WTC11 (cell line): ENCODE data around the gene DSN1. TPM values are rescaled to one million over a fixed set of nuclear protein-coding genes. Genes with fewer than 3 reads are reported as not detected.

Source experiments
- ATAC-seq: fragments of 200-7000 bp; cut with Tn5 transposase; 2 replicates; pipeline ENCODE4 v1.10.0; 2021; ENCODE audit warnings: mild to moderate bottlenecking, moderate library complexity
- CTCF ChIA-PET: fragments of 300-600 bp; sonication (Branson Sonifier 250); formaldehyde crosslinking; loops from one replicate; lab custom pipeline; 2021; ENCODE audit warnings: antibody characterized with exemption; lab: Charles Lee
- POLR2A ChIA-PET: fragments of 350-600 bp; sonication (Branson Sonifier 250); formaldehyde crosslinking; loops from one replicate; lab custom pipeline; 2021; ENCODE audit warnings: antibody characterized with exemption; lab: Charles Lee
- DNase-seq: peaks from one replicate; pipeline ENCODE4 v3.0.0; 2021; ENCODE audit warnings: low spot score
- H3K27ac Mint-ChIP-seq: 2 replicates; pipeline ENCODE4 v1.8.0; 2021; ENCODE audit warnings: mixed read lengths
- H3K27me3 Mint-ChIP-seq: 2 replicates; pipeline ENCODE4 v1.8.0; 2021; ENCODE audit warnings: low read depth, mild to moderate bottlenecking, moderate library complexity, mixed read lengths
- H3K36me3 Mint-ChIP-seq: 2 replicates; pipeline ENCODE4 v1.8.0; 2021; ENCODE audit warnings: mixed read lengths
- H3K4me1 Mint-ChIP-seq: 2 replicates; pipeline ENCODE4 v1.8.0; 2022; ENCODE audit warnings: mixed read lengths
- H3K4me3 Mint-ChIP-seq: 2 replicates; pipeline ENCODE4 v1.8.0; 2021; ENCODE audit warnings: mild to moderate bottlenecking, moderate library complexity, mixed read lengths
- H3K9me3 Mint-ChIP-seq: 2 replicates; pipeline ENCODE4 v1.8.0; 2021; ENCODE audit warnings: mixed read lengths
- CREB1 ChIP-seq: sonication (generic); formaldehyde crosslinking; IDR thresholded peaks from 2 replicates; pipeline ENCODE4 v1.8.0; 2023; ENCODE audit warnings: mild to moderate bottlenecking, missing genetic modification reagents
- CREM ChIP-seq: sonication (generic); formaldehyde crosslinking; IDR thresholded peaks from 2 replicates; pipeline ENCODE4 v1.8.1; 2022; ENCODE audit warnings: mild to moderate bottlenecking, missing genetic modification reagents, moderate library complexity
- IRF2 ChIP-seq: sonication (generic); formaldehyde crosslinking; IDR thresholded peaks from 2 replicates; pipeline ENCODE4 v1.8.0; 2022; ENCODE audit warnings: low read depth, missing genetic modification reagents, borderline replicate concordance
- JUN ChIP-seq: sonication (generic); formaldehyde crosslinking; IDR thresholded peaks from 2 replicates; pipeline ENCODE4 v1.8.0; 2023; ENCODE audit warnings: mild to moderate bottlenecking, missing genetic modification reagents
- NR3C1 ChIP-seq: sonication (generic); formaldehyde crosslinking; conservative IDR thresholded peaks from 2 replicates; pipeline ENCODE4 v1.8.1; 2023; ENCODE audit warnings: low read depth, mild to moderate bottlenecking, missing genetic modification reagents
- SMAD4 ChIP-seq: sonication (generic); formaldehyde crosslinking; IDR thresholded peaks from 2 replicates; pipeline ENCODE4 v1.8.0; 2022; ENCODE audit warnings: mild to moderate bottlenecking, missing genetic modification reagents
- ZNF138 ChIP-seq: sonication (generic); formaldehyde crosslinking; conservative IDR thresholded peaks from 2 replicates; pipeline ENCODE4 v1.8.1; 2022; ENCODE audit warnings: mild to moderate bottlenecking, moderate library complexity, missing genetic modification reagents
- ZNF219 ChIP-seq: sonication (generic); formaldehyde crosslinking; IDR thresholded peaks from 2 replicates; pipeline ENCODE4 v1.8.0; 2023; ENCODE audit warnings: missing genetic modification reagents, mild to moderate bottlenecking, borderline replicate concordance
- ZNF263 ChIP-seq: sonication (generic); formaldehyde crosslinking; IDR thresholded peaks from 2 replicates; pipeline ENCODE4 v1.8.1; 2022; ENCODE audit warnings: low read depth, mild to moderate bottlenecking, moderate library complexity, missing genetic modification reagents
- total RNA-seq: library from RNA; stranded (reverse); gene quantifications from 3 replicates; pipeline ENCODE4 v1.2.3, GENCODE V29; 2021
- TF ChIP-seq, protein P1 (sequence below): fragments of 250-450 bp; sonication (Bioruptor Pico); IDR thresholded peaks from 2 replicates; pipeline ENCODE4 v1.9.0; 2021; ENCODE audit warnings: mild to moderate bottlenecking, borderline replicate concordance
- TF ChIP-seq, protein P2 (sequence below): fragments of 250-450 bp; sonication (Bioruptor Pico); IDR thresholded peaks from 2 replicates; pipeline ENCODE4 v1.8.0; 2021; ENCODE audit warnings: mild to moderate bottlenecking
- TF ChIP-seq, protein P3 (sequence below): sonication (generic); formaldehyde crosslinking; IDR thresholded peaks from 2 replicates; pipeline ENCODE4 v1.8.0; 2022; ENCODE audit warnings: mild to moderate bottlenecking, missing genetic modification reagents
- TF ChIP-seq, protein P4 (sequence below): sonication (generic); formaldehyde crosslinking; IDR thresholded peaks from 2 replicates; pipeline ENCODE4 v1.8.1; 2022; ENCODE audit warnings: low read depth, missing genetic modification reagents, borderline replicate concordance
- TF ChIP-seq, protein P5 (sequence below): fragments of 200-600 bp; IDR thresholded peaks from 2 replicates; pipeline ENCODE4 v1.8.0; 2022; ENCODE audit warnings: antibody characterized with exemption
- TF ChIP-seq, protein P6 (sequence below): sonication (generic); formaldehyde crosslinking; IDR thresholded peaks from 2 replicates; pipeline ENCODE4 v1.8.0; 2022; ENCODE audit warnings: mild to moderate bottlenecking, missing genetic modification reagents
- TF ChIP-seq, protein P7 (sequence below): sonication (generic); formaldehyde crosslinking; IDR thresholded peaks from 2 replicates; pipeline ENCODE4 v1.8.0; 2023; ENCODE audit warnings: missing genetic modification reagents, mild to moderate bottlenecking, borderline replicate concordance

Gene DSN1
- total RNA-seq, 1 experiment from 2014 or later: 27.0 TPM

DNA sequence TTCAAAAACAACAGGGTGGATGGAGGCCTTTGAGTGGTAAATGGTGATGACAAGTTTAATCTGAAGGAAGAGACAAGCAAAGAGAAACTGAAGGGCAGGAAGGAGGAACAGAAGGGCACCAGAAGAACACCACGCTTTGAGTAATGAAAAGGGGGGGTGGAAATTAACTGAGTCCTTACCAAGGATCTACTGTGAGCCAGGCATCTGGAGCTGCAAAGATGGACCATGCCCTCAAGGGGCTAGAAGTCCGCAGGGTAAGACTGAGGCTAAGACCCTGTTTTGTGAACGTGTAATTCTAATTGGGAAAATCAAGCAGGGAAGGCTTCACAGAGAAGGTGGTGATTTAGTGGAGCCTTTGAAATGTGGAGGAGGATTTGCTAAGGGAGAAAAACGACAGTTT lies 29.3 kb downstream of the DSN1 start (continued):
- TF ChIP-seq ZNF263 (no peak), NR3C1 (CRISPR knock-in tag) (no peak)
- TF ChIP-seq, protein P1, sequence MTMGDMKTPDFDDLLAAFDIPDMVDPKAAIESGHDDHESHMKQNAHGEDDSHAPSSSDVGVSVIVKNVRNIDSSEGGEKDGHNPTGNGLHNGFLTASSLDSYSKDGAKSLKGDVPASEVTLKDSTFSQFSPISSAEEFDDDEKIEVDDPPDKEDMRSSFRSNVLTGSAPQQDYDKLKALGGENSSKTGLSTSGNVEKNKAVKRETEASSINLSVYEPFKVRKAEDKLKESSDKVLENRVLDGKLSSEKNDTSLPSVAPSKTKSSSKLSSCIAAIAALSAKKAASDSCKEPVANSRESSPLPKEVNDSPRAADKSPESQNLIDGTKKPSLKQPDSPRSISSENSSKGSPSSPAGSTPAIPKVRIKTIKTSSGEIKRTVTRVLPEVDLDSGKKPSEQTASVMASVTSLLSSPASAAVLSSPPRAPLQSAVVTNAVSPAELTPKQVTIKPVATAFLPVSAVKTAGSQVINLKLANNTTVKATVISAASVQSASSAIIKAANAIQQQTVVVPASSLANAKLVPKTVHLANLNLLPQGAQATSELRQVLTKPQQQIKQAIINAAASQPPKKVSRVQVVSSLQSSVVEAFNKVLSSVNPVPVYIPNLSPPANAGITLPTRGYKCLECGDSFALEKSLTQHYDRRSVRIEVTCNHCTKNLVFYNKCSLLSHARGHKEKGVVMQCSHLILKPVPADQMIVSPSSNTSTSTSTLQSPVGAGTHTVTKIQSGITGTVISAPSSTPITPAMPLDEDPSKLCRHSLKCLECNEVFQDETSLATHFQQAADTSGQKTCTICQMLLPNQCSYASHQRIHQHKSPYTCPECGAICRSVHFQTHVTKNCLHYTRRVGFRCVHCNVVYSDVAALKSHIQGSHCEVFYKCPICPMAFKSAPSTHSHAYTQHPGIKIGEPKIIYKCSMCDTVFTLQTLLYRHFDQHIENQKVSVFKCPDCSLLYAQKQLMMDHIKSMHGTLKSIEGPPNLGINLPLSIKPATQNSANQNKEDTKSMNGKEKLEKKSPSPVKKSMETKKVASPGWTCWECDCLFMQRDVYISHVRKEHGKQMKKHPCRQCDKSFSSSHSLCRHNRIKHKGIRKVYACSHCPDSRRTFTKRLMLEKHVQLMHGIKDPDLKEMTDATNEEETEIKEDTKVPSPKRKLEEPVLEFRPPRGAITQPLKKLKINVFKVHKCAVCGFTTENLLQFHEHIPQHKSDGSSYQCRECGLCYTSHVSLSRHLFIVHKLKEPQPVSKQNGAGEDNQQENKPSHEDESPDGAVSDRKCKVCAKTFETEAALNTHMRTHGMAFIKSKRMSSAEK (CRISPR knock-in tag): no peak
- TF ChIP-seq, all 79 proteins: peak for 0

DNA sequence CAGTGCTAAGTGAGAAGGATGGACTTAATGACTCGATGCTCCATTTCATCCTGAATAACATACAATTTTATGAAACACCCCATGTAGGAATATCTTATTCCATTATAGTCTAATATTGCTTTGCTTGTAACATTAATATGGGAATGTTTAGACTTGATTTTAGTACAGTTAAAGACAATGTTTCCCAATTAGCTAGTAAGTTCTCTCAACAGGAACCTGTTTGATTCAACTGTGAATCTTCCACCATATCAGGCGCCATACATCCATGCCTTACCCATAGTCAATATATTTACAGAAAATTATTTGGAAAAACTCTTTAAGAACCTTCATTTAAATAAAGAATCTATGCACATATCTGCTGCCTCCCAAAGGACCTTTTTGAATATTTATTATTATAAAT lies 31.0 kb downstream of the DSN1 start:
- ATAC-seq (no peak), DNase-seq (no peak)
- ChIA-PET POLR2A (no interaction called here), CTCF (no interaction called here)
- no peaks in the 10 kb centered on the region for H3K9me3 Mint-ChIP-seq
- H3K4me1 Mint-ChIP-seq: peaks cover 22% of the 10 kb centered on the region
- H3K4me3 Mint-ChIP-seq: no peak overlapping the region
- H3K36me3 Mint-ChIP-seq: no peaks in the 10 kb centered on the region
- H3K27me3 Mint-ChIP-seq: no peaks in the 10 kb centered on the region
- H3K27ac Mint-ChIP-seq: no peak overlapping the region
- TF ChIP-seq, protein P2, sequence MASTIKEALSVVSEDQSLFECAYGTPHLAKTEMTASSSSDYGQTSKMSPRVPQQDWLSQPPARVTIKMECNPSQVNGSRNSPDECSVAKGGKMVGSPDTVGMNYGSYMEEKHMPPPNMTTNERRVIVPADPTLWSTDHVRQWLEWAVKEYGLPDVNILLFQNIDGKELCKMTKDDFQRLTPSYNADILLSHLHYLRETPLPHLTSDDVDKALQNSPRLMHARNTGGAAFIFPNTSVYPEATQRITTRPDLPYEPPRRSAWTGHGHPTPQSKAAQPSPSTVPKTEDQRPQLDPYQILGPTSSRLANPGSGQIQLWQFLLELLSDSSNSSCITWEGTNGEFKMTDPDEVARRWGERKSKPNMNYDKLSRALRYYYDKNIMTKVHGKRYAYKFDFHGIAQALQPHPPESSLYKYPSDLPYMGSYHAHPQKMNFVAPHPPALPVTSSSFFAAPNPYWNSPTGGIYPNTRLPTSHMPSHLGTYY: no peak
- TF ChIP-seq NR3C1 (CRISPR knock-in tag) (no peak), CREM (CRISPR knock-in tag) (no peak), SMAD4 (no peak), CREB1 (CRISPR knock-in tag) (no peak), ZNF138 (CRISPR knock-in tag) (no peak), ZNF219 (CRISPR knock-in tag) (no peak), IRF2 (no peak), JUN (CRISPR knock-in tag) (no peak)
- TF ChIP-seq, protein P3, sequence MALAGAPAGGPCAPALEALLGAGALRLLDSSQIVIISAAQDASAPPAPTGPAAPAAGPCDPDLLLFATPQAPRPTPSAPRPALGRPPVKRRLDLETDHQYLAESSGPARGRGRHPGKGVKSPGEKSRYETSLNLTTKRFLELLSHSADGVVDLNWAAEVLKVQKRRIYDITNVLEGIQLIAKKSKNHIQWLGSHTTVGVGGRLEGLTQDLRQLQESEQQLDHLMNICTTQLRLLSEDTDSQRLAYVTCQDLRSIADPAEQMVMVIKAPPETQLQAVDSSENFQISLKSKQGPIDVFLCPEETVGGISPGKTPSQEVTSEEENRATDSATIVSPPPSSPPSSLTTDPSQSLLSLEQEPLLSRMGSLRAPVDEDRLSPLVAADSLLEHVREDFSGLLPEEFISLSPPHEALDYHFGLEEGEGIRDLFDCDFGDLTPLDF (CRISPR knock-in tag): no peak
- TF ChIP-seq, protein P4, sequence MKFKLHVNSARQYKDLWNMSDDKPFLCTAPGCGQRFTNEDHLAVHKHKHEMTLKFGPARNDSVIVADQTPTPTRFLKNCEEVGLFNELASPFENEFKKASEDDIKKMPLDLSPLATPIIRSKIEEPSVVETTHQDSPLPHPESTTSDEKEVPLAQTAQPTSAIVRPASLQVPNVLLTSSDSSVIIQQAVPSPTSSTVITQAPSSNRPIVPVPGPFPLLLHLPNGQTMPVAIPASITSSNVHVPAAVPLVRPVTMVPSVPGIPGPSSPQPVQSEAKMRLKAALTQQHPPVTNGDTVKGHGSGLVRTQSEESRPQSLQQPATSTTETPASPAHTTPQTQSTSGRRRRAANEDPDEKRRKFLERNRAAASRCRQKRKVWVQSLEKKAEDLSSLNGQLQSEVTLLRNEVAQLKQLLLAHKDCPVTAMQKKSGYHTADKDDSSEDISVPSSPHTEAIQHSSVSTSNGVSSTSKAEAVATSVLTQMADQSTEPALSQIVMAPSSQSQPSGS (CRISPR knock-in tag): no peak
- TF ChIP-seq, protein P5, sequence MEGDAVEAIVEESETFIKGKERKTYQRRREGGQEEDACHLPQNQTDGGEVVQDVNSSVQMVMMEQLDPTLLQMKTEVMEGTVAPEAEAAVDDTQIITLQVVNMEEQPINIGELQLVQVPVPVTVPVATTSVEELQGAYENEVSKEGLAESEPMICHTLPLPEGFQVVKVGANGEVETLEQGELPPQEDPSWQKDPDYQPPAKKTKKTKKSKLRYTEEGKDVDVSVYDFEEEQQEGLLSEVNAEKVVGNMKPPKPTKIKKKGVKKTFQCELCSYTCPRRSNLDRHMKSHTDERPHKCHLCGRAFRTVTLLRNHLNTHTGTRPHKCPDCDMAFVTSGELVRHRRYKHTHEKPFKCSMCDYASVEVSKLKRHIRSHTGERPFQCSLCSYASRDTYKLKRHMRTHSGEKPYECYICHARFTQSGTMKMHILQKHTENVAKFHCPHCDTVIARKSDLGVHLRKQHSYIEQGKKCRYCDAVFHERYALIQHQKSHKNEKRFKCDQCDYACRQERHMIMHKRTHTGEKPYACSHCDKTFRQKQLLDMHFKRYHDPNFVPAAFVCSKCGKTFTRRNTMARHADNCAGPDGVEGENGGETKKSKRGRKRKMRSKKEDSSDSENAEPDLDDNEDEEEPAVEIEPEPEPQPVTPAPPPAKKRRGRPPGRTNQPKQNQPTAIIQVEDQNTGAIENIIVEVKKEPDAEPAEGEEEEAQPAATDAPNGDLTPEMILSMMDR: no peak
- TF ChIP-seq, protein P6, sequence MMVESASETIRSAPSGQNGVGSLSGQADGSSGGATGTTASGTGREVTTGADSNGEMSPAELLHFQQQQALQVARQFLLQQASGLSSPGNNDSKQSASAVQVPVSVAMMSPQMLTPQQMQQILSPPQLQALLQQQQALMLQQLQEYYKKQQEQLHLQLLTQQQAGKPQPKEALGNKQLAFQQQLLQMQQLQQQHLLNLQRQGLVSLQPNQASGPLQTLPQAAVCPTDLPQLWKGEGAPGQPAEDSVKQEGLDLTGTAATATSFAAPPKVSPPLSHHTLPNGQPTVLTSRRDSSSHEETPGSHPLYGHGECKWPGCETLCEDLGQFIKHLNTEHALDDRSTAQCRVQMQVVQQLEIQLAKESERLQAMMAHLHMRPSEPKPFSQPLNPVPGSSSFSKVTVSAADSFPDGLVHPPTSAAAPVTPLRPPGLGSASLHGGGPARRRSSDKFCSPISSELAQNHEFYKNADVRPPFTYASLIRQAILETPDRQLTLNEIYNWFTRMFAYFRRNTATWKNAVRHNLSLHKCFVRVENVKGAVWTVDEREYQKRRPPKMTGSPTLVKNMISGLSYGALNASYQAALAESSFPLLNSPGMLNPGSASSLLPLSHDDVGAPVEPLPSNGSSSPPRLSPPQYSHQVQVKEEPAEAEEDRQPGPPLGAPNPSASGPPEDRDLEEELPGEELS (CRISPR knock-in tag): no peak
- TF ChIP-seq, protein P7, sequence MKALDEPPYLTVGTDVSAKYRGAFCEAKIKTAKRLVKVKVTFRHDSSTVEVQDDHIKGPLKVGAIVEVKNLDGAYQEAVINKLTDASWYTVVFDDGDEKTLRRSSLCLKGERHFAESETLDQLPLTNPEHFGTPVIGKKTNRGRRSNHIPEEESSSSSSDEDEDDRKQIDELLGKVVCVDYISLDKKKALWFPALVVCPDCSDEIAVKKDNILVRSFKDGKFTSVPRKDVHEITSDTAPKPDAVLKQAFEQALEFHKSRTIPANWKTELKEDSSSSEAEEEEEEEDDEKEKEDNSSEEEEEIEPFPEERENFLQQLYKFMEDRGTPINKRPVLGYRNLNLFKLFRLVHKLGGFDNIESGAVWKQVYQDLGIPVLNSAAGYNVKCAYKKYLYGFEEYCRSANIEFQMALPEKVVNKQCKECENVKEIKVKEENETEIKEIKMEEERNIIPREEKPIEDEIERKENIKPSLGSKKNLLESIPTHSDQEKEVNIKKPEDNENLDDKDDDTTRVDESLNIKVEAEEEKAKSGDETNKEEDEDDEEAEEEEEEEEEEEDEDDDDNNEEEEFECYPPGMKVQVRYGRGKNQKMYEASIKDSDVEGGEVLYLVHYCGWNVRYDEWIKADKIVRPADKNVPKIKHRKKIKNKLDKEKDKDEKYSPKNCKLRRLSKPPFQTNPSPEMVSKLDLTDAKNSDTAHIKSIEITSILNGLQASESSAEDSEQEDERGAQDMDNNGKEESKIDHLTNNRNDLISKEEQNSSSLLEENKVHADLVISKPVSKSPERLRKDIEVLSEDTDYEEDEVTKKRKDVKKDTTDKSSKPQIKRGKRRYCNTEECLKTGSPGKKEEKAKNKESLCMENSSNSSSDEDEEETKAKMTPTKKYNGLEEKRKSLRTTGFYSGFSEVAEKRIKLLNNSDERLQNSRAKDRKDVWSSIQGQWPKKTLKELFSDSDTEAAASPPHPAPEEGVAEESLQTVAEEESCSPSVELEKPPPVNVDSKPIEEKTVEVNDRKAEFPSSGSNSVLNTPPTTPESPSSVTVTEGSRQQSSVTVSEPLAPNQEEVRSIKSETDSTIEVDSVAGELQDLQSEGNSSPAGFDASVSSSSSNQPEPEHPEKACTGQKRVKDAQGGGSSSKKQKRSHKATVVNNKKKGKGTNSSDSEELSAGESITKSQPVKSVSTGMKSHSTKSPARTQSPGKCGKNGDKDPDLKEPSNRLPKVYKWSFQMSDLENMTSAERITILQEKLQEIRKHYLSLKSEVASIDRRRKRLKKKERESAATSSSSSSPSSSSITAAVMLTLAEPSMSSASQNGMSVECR (CRISPR knock-in tag): no peak
